GM21619 (cell line): ENCODE results near the gene BHLHA15.

Source experiments
- ATAC-seq: cut with Tn5 transposase; IDR thresholded peaks from one replicate; pipeline ENCODE4 v1.9.1; 2021; ENCODE audit not compliant: unreplicated experiment

Gene BHLHA15

GRCh38 chr7:98223351-98223897 lies 12.2 kb downstream of the BHLHA15 start:
- ATAC-seq = no peak

GRCh38 chr7:98223898-98224700 lies 12.9 kb downstream of the BHLHA15 start:
- ATAC-seq = no peak

DNA sequence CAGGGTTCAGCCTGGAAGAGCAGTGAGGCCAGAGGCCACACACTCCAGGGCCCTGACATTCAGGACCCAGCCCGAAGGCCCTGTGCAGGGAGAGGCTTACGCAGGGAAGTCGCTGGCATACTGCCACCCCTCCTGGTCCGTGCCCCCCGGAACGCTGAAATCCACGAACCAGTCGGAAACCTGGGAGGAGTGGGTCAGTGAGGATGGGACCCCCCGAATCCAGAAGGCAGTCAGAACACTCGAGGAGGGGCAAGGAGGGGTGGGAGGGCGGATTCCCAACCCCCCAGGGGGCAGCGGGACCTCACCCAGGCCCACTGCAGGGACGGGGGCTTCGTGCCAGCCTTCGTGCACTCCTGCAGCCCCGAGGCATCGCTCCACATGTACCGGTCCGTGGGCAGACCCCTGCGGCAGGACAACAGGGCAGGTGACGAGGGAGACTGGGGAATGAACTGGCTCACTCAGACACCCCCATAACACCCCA lies 13.5 kb downstream of the BHLHA15 start:
- ATAC-seq = no peak

- ATAC-seq = no peak
Measured at GRCh38 chr7:98225913-98226614, 14.8 kb downstream of the BHLHA15 start.

DNA sequence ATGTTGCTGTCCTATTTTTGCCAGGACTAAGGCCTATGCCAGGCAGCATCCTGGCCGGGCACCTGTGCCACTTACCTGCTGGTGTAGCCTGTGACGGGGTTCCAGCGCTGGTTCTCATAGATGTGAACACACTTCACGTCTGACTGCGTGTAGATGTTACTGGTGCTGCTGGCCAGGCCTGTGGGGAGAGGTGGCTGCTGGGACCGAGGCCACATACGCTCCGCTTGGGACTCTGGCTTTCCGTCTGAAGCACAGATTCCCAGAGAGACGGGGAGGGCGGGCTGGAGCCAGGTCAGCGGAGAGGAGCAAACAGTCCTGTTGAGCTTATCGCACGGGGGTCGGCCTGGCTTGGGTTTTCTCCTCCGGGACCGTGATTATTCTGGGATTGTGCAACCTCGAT lies 16.7 kb downstream of the BHLHA15 start:
- no peak for ATAC-seq

DNA sequence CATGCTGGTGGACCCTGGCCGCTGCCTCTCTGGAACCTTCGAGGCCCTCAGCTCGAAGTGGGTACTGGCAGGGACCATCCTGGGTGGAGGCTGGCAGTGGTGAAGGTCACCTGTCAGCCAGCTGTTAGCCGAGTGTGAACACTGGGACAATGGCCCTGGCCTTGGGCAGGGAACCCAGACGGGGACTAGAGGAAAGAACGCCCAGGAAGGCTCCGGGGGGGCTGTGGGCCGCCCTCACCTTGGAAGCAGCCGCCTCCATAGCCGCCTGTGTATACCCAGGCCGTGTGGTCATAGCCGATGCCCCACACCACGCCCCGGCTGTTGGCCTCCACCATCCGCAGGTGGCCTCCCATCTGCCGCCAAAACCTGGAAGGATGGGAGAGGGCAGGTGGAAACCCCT lies 17.6 kb downstream of the BHLHA15 start:
- ATAC-seq = no peak

- ATAC-seq = no peak
Measured at GRCh38 chr7:98229441-98229840, 18.2 kb downstream of the BHLHA15 start.

DNA sequence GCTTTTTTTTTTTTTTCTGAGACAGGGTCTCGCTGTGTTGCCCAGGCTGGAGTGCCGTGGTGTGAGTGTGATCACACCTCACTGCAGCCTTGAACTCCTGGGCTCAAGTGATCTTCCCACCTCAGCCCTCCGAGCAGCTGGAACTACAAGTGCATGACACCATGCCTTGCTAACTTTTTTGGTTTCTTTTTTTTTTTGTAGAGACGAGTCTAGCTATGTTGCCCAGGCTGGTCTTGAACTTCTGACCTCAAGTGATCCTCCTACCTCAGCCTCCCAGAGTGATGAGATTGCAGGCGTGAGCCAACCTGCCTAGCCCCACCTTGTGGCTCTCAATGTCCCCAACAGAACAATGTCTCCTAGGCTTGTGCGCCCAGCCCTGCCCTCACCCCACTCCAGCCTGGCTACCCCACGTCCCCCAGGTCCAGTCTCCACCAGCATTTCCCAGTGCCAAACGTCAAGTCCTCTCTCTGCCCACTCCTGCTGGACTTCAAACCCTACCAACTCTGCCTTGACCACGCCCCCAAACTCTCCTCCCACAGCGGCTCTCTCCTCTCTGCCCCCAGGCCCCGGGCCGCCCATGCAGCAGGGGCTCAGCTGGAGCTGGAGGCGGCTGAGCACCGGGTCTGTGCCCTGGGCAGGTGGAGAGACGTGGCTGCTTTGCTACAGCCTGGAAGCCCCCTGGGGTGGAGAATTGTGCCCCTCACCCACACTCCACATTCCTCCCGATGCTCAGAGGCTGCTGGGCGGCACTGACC lies 18.9 kb downstream of the BHLHA15 start:
- ATAC-seq = no peak

GRCh38 chr7:98230746-98231471 lies 19.7 kb downstream of the BHLHA15 start:
- ATAC-seq = no peak

- no peak for ATAC-seq
Measured at GRCh38 chr7:98231493-98232262, 20.4 kb downstream of the BHLHA15 start.

- no peak for ATAC-seq
Measured at GRCh38 chr7:98232263-98232585, 21.0 kb downstream of the BHLHA15 start.

DNA sequence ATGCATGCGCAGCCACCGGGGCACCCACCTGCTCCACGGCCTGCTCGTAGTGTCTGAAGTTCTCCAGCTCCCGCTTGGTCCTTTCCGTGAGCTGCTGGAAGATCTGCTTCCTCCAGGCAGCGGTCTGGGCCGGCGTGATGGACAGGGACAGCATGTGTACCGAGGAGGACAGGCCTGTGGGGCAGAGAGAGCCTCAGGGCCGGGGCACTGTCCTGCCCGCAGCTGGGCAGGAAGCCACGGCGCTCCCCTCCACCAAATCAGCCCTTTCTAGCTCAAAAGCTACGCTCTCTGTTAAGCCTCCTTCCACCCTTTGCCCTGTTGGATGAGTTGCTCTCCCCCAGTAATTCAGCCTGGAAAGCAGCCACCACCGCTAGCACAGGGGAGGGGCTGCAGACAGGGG lies 21.6 kb downstream of the BHLHA15 start:
- no peak for ATAC-seq

- no peak for ATAC-seq
Measured at GRCh38 chr7:98233219-98234070, 22.2 kb downstream of the BHLHA15 start.

GRCh38 chr7:98234429-98235147 lies 23.3 kb downstream of the BHLHA15 start:
- ATAC-seq = no peak

DNA sequence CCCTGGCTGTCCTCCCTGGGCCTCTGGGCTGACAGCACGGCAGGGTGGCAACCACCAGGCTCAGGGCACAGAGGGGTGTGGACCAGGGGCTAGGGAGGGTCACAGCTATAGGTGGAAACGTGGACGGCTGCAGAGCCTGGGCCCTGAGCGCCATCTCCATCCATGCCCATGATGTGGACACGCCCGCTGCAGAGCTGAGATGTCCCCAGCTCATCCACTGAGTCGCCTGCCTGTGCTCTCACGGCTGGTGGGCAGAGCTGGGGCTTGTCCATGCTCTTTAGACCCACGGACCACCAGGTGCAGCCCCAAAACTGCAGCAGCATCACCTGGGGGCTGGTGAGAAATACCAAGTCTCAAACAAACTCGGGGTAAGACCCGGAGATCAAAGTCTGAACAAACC lies 24.7 kb downstream of the BHLHA15 start:
- no peak for ATAC-seq

GRCh38 chr7:98236355-98237185 lies 25.3 kb downstream of the BHLHA15 start:
- ATAC-seq = no peak

- ATAC-seq = no peak
Measured at GRCh38 chr7:98238076-98238475, 26.8 kb downstream of the BHLHA15 start.

DNA sequence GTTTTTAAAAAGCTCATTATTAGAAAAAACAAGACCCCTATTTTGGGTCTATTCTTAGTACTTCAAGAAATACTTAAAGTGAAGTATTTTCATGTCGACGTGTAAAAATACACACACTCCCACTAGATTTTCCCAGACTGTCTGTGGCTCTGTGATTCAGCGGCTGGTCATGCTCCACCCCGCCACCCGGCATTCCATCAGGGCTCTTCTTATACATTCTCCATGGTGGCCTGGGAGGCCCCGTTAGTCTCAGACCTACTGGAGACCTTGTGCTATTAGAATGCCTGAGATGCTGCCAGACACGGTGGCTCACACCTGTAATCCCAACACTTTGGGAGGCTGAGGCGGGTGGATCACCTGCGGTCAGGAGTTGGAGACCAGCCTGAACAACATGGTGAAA lies 27.7 kb downstream of the BHLHA15 start:
- no peak for ATAC-seq
